Measurements from ENCODE around the gene MEX3D. TPM values are rescaled to one million over a fixed set of nuclear protein-coding genes. Genes with fewer than 3 reads are reported as not detected.

MEX3D gene
- total RNA-seq, 1 donor from 2014 or later = 25.3 TPM

- TF ChIP-seq, protein P1, sequence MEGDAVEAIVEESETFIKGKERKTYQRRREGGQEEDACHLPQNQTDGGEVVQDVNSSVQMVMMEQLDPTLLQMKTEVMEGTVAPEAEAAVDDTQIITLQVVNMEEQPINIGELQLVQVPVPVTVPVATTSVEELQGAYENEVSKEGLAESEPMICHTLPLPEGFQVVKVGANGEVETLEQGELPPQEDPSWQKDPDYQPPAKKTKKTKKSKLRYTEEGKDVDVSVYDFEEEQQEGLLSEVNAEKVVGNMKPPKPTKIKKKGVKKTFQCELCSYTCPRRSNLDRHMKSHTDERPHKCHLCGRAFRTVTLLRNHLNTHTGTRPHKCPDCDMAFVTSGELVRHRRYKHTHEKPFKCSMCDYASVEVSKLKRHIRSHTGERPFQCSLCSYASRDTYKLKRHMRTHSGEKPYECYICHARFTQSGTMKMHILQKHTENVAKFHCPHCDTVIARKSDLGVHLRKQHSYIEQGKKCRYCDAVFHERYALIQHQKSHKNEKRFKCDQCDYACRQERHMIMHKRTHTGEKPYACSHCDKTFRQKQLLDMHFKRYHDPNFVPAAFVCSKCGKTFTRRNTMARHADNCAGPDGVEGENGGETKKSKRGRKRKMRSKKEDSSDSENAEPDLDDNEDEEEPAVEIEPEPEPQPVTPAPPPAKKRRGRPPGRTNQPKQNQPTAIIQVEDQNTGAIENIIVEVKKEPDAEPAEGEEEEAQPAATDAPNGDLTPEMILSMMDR (IDR thresholded peaks at IDR 0.05) = no peak
- no peak overlapping the region for H3K4me3 ChIP-seq
- H3K36me3 ChIP-seq = peaks cover 47% of the 10 kb centered on the region
- ATAC-seq (peak; percentile 9), DNase-seq (no peak)
- no peaks in the 10 kb centered on the region for H3K4me1 ChIP-seq
- H3K9me3 ChIP-seq = no peaks in the 10 kb centered on the region
- H3K27ac ChIP-seq = no peak overlapping the region
- intact Hi-C loops (cut with DNase I) = no loop called here
- H3K27me3 ChIP-seq = no peaks in the 10 kb centered on the region
Measured at GRCh38 chr19:1584500-1585242, 16.5 kb upstream of the MEX3D start.

DNA sequence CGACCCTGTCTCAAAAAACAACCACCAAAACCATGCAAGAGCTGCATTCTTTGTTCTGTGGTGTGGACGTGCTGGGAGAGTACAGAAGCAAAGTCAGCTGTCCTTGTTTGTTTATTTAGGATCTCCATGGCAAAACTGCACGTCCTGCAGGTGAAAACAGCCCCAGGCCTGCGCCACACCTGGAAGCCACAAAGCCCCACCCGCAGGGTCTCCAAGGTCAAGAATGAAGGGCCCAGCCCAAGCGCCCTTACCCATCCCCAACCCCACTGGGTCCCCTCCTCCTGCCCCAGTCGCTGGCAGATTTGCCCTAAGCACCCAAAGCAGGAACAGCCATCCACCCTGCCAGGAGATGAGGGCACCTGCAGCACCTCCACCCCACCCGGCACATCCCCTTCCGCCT, 14.1 kb upstream of the MEX3D start:
- H3K36me3 ChIP-seq = peaks cover 66% of the 10 kb centered on the region
- H3K4me1 ChIP-seq = no peaks in the 10 kb centered on the region
- DNase-seq (no peak), ATAC-seq (no peak)
- H3K27me3 ChIP-seq = no peaks in the 10 kb centered on the region
- no peak overlapping the region for H3K27ac ChIP-seq
- intact Hi-C loops (cut with DNase I) = no loop called here
- H3K9me3 ChIP-seq = no peaks in the 10 kb centered on the region
- TF ChIP-seq, protein P1 (IDR thresholded peaks at IDR 0.05) = no peak
- no peak overlapping the region for H3K4me3 ChIP-seq

GRCh38 chr19:1580957-1581356, 12.8 kb upstream of the MEX3D start:
- no peak overlapping the region for H3K4me3 ChIP-seq
- no peak for ATAC-seq

GRCh38 chr19:1580382-1580781, 12.3 kb upstream of the MEX3D start:
- H3K27me3 ChIP-seq = no peaks in the 10 kb centered on the region
- H3K9me3 ChIP-seq = no peaks in the 10 kb centered on the region
- intact Hi-C loops (cut with DNase I) = no loop called here
- ATAC-seq (no peak), DNase-seq (no peak)
- H3K27ac ChIP-seq = no peak overlapping the region
- no peaks in the 10 kb centered on the region for H3K4me1 ChIP-seq
- no peak overlapping the region for H3K4me3 ChIP-seq
- TF ChIP-seq, protein P1 (IDR thresholded peaks at IDR 0.05) = no peak
- peaks cover 71% of the 10 kb centered on the region for H3K36me3 ChIP-seq

More at GRCh38 chr19:1580957-1581356, 12.8 kb upstream of the MEX3D start:
- Histone ChIP-seq H3K4me1 (no peaks in the 10 kb centered on the region), H3K27ac (no peak overlapping the region), H3K27me3 (no peaks in the 10 kb centered on the region), H3K9me3 (no peaks in the 10 kb centered on the region), H3K36me3 (peaks cover 71% of the 10 kb centered on the region)
- TF ChIP-seq, protein P1 (IDR thresholded peaks at IDR 0.05) = no peak
- no peak for DNase-seq
- intact Hi-C loops (cut with DNase I) = no loop called here

- Histone ChIP-seq H3K36me3 (peaks cover 69% of the 10 kb centered on the region), H3K9me3 (no peaks in the 10 kb centered on the region), H3K4me1 (no peaks in the 10 kb centered on the region), H3K4me3 (no peak overlapping the region), H3K27ac (no peak overlapping the region), H3K27me3 (no peaks in the 10 kb centered on the region)
- no peak for ATAC-seq
- TF ChIP-seq, protein P1 (IDR thresholded peaks at IDR 0.05) = no peak
- intact Hi-C loops (cut with DNase I) = no loop called here
- DNase-seq = no peak
Measured at GRCh38 chr19:1579222-1579621, 11.1 kb upstream of the MEX3D start.

Data from upper lobe of right lung (tissue), 1 donor.